Progenitor cell of endocrine pancreas (in vitro differentiated cells): ENCODE data around the gene PROCA1. TPM values are rescaled to one million over a fixed set of nuclear protein-coding genes. Genes with fewer than 3 reads are reported as not detected.
"Not testable (repeated sequence)": the region's sequence is repeated elsewhere in the genome, so short reads cannot be mapped to it uniquely, and the experiment has no call there.

Experiments
- DNase-seq: peaks from one replicate; pipeline ENCODE4 v3.0.0; 2021; ENCODE audit warnings: low spot score; ENCODE audit not compliant: unreplicated experiment
- H3K27ac Mint-ChIP-seq: 2 replicates; pipeline ENCODE4 v1.8.0; 2021; ENCODE audit warnings: mild to moderate bottlenecking, moderate library complexity, mixed read lengths
- H3K27me3 Mint-ChIP-seq: 2 replicates; pipeline ENCODE4 v1.8.0; 2021; ENCODE audit warnings: mixed read lengths
- H3K36me3 Mint-ChIP-seq: 2 replicates; pipeline ENCODE4 v1.8.0; 2022; ENCODE audit warnings: mixed read lengths; ENCODE audit not compliant: insufficient read depth
- H3K4me1 Mint-ChIP-seq: 2 replicates; pipeline ENCODE4 v1.8.0; 2021; ENCODE audit warnings: low read depth, mixed read lengths
- H3K4me3 Mint-ChIP-seq: 2 replicates; pipeline ENCODE4 v1.8.0; 2021; ENCODE audit warnings: low read depth, mild to moderate bottlenecking, moderate library complexity, mixed read lengths
- H3K9me3 Mint-ChIP-seq: 2 replicates; pipeline ENCODE4 v1.8.0; 2021; ENCODE audit warnings: low read depth, mixed read lengths
- total RNA-seq: library from RNA; stranded (reverse); gene quantifications from 2 replicates; pipeline ENCODE4 v1.2.1, GENCODE V29; 2021
- TF ChIP-seq, protein P1 (sequence below): fragments of 200-600 bp; sonication (generic); IDR thresholded peaks from one replicate; pipeline ENCODE4 v1.5.0; 2021; ENCODE audit warnings: antibody characterized with exemption, mild to moderate bottlenecking; ENCODE audit not compliant: unreplicated experiment

The PROCA1 gene
- total RNA-seq, 1 donor from 2014 or later = 16.3 TPM

DNA sequence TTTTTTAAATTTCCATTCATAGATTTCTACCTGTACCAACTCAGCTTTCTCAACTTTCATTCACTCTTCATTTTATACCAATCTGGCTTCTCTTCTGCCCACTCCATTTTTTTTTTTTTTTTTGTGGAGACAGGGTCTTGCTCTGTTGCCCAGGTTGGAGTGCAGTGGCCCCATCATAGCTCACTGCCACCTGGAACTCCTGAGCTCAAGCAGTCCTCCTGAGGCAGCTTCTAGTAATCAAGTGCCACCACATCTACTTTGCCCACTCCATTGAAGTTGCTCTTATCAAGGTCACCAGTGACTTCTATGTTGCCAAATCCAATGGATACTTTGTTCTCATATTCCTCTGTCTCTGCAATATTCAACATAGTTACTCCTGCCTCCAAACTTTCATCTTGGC lies 48.0 kb downstream of the PROCA1 start:
- no peak for DNase-seq
- H3K36me3 Mint-ChIP-seq = peaks cover 24% of the 10 kb centered on the region
- H3K4me1 Mint-ChIP-seq = peaks cover 25% of the 10 kb centered on the region
- peak overlapping the region; percentile 100 for H3K4me3 Mint-ChIP-seq
- H3K27ac Mint-ChIP-seq = peak overlapping the region; percentile 57
- TF ChIP-seq, protein P1, sequence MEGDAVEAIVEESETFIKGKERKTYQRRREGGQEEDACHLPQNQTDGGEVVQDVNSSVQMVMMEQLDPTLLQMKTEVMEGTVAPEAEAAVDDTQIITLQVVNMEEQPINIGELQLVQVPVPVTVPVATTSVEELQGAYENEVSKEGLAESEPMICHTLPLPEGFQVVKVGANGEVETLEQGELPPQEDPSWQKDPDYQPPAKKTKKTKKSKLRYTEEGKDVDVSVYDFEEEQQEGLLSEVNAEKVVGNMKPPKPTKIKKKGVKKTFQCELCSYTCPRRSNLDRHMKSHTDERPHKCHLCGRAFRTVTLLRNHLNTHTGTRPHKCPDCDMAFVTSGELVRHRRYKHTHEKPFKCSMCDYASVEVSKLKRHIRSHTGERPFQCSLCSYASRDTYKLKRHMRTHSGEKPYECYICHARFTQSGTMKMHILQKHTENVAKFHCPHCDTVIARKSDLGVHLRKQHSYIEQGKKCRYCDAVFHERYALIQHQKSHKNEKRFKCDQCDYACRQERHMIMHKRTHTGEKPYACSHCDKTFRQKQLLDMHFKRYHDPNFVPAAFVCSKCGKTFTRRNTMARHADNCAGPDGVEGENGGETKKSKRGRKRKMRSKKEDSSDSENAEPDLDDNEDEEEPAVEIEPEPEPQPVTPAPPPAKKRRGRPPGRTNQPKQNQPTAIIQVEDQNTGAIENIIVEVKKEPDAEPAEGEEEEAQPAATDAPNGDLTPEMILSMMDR = no peak
- H3K9me3 Mint-ChIP-seq = peaks cover 4% of the 10 kb centered on the region
- H3K27me3 Mint-ChIP-seq = no peaks in the 10 kb centered on the region

DNA sequence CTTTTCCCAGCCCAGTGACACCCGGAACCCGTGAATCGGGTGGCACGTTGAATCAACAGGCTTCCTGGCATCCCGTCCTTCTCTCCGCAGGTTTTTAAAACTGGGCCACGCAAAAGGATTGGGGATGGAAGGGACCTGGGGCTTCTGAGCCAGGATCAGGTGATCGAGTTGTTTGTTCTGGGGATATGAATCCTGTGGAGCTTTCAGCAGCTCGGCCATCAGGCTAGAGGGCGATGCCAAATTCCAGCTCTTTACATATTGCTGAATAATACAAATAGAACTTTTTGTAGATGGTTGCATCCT lies 49.2 kb downstream of the PROCA1 start:
- peak overlapping the region; percentile 99 for H3K27ac Mint-ChIP-seq
- peaks cover 4% of the 10 kb centered on the region for H3K9me3 Mint-ChIP-seq
- DNase-seq = no peak
- no peaks in the 10 kb centered on the region for H3K27me3 Mint-ChIP-seq
- peaks cover 25% of the 10 kb centered on the region for H3K4me1 Mint-ChIP-seq
- peaks cover 32% of the 10 kb centered on the region for H3K36me3 Mint-ChIP-seq
- peak overlapping the region; percentile 100 for H3K4me3 Mint-ChIP-seq
- TF ChIP-seq, protein P1 = no peak

DNA sequence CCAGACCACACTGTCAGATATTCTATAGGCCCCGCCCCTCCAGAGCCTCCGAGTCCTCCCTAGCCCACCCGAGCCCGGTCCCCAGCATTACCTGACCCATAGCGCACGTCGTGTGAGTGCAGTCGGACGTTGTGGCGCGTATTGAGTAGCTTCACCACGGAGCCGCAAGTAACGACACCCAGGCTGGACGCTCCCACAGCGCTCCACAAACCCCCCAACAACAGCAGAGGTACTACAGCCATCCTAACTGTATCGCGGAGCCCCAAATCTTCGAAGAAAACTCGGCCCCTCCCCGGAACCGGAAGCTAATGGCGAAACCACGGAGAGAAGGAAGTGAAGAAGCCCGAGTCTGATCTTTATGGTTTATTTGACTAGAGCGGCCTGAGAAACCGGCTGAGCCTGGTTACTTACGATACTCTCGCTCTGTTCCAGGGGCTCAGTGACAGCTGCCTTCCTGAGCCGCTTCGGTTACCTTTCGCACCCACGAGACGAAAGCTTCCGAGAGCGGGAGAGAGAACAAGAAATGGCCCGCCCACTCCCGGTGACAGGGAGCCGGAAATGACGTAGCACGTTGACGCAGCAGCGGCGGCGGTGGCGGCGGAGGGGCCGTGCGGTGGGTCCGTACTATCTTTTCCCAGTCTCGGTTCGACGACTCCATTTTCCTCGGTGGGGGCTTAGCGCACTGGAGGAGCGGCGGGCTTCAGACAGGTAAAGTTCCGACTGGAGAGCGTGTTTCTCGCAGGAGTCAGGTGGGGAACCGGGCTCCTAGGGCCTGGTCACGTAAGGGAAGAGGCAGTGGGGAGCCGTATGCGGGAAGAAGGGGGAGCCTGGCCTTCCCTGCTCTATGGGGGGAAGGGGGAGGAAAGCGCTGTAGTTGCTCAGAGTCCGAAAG lies 49.8 kb downstream of the PROCA1 start, which contains the start of the genes SDF2 and SUPT6H:
SDF2 (minus strand) TSS at position 272 of the 892 bp plus-strand sequence; CDS start at position 242, 30 bp downstream.
SUPT6H (plus strand) TSS at position 571 of the 892 bp plus-strand sequence. CDS start 11,197 bp downstream, outside the sequence.
- Mint-ChIP-seq H3K4me3 (peak within 1 kb of the TSS; percentile 100), H3K36me3 (peaks cover 31% of the 10 kb centered on the region), H3K27me3 (no peaks in the 10 kb centered on the region), H3K27ac (peak within 1 kb of the TSS; percentile 99), H3K4me1 (peaks cover 25% of the 10 kb centered on the region), H3K9me3 (peaks cover 4% of the 10 kb centered on the region)
- TF ChIP-seq, protein P1 = no peak
- peak; percentile 74 for DNase-seq

DNA sequence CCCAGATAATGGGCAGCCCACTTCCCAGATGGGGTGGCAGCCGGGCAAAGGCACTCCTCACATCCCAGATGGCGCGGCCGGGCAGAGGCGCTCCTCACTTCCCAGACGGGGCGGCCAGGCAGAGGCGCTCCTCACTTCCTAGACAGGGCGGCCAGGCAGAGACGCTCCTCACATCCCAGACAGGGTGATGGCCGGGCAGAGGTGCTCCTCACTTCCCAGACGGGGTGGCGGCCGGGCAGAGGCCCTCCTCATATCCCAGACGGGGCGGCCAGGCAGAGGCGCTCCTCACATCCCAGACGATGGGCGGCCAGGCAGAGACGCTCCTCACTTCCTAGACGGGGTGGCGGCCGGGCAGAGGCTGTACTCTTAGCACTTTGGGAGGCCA lies 52.2 kb downstream of the PROCA1 start:
- not testable (repeated sequence) for DNase-seq, H3K4me3 Mint-ChIP-seq
- peaks cover 31% of the 10 kb centered on the region for H3K36me3 Mint-ChIP-seq

DNA sequence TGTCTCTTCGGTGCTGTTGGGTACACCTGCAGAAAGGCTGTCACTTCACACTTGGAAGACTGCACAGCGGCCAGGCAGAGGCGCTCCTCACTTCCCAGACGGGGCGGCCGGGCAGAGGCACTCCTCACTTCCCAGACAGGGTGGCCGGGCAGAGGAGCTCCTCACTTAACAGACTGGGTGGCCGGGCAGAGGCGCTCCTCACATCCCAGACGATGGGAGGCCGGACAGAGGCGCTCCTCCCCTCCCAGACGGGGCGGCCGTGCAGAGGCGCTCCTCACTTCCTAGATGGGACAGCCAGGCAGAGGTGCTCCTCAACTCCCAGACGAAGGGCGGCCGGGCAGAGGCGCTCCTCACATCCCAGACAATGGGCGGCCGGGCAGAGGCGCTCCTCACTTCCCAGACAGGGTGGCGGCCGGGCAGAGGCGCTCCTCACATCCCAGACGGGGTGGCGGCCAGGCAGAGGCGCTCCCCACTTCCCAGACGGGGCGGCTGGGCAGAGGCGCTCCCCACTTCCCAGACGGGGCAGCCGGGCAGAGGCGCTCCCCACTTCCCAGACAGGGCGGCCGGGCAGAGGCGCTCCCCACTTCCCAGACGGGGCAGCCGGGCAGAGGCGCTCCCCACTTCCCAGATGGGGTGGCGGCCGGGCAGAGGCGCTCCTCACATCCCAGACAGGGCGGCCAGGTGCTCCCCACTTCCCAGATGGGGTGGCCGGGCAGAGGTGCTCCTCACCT lies 52.8 kb downstream of the PROCA1 start:
- H3K27me3 Mint-ChIP-seq, DNase-seq, H3K27ac Mint-ChIP-seq, H3K4me3 Mint-ChIP-seq, H3K9me3 Mint-ChIP-seq: not testable (repeated sequence)
- peaks cover 20% of the 10 kb centered on the region for H3K4me1 Mint-ChIP-seq
- H3K36me3 Mint-ChIP-seq = peaks cover 30% of the 10 kb centered on the region

More for the DNA sequence above, 52.2 kb downstream of the PROCA1 start:
- not testable (repeated sequence) for H3K27me3 Mint-ChIP-seq, H3K27ac Mint-ChIP-seq, H3K9me3 Mint-ChIP-seq
- H3K4me1 Mint-ChIP-seq = peaks cover 22% of the 10 kb centered on the region

DNA sequence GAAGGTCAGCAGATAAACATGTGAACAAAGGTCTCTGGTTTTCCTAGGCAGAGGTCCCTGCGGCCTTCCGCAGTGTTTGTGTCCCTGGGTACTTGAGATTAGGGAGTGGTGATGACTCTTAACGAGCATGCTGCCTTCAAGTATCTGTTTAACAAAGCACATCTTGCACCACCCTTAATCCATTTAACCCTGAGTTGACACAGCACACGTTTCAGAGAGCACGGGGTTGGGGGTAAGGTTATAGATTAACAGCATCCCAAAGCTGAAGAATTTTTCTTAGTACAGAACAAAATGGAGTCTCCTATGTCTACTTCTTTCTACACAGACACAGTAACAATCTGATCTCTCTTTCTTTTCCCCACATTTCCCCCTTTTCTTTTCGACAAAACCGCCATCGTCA lies 53.3 kb downstream of the PROCA1 start:
- not testable (repeated sequence) for DNase-seq, H3K9me3 Mint-ChIP-seq, H3K27ac Mint-ChIP-seq, H3K27me3 Mint-ChIP-seq, H3K4me3 Mint-ChIP-seq
- Mint-ChIP-seq H3K4me1 (peaks cover 16% of the 10 kb centered on the region), H3K36me3 (peaks cover 29% of the 10 kb centered on the region)
